Natural killer cell (primary cell): ENCODE results near the gene RINL. TPM values are rescaled to one million over a fixed set of nuclear protein-coding genes. Genes with fewer than 3 reads are reported as not detected.
A peak's percentile ranks its signal among the peaks of the same experiment; 100 is the strongest.

Experiments
- ATAC-seq, 3 donors: fragments of 150-1000 bp in 2 of 3; fragments of 200-7000 bp in 1 of 3; cut with Tn5 transposase; 1 replicate in 1 of 3; 2 replicates in 2 of 3; pipeline ENCODE4 v1.10.0; 2021; ENCODE audit warnings: mild to moderate bottlenecking in 2 of 3, moderate library complexity in 2 of 3
- DNase-seq, 2 donors: peaks; one replicate each; pipeline versions ENCODE4 v3.0.0 to v3.0.0-alpha.2; 2013 to 2021; ENCODE audit warnings: mixed read lengths in 1 of 2
- H3K27ac ChIP-seq: one replicate; pipeline ENCODE4 v1.5.1; 2013; ENCODE audit warnings: mild to moderate bottlenecking, low read length
- H3K27me3 ChIP-seq: one replicate; pipeline ENCODE4 v1.6.1; 2013; ENCODE audit warnings: low read length; ENCODE audit not compliant: control insufficient read depth, insufficient read depth
- H3K36me3 ChIP-seq: one replicate; pipeline ENCODE4 v1.6.1; 2013; ENCODE audit warnings: low read length; ENCODE audit not compliant: control insufficient read depth, insufficient read depth
- H3K4me1 ChIP-seq: one replicate; pipeline ENCODE4 v1.6.1; 2013; ENCODE audit warnings: low read length; ENCODE audit not compliant: control insufficient read depth, insufficient read depth
- H3K4me3 ChIP-seq: one replicate; pipeline ENCODE4 v1.5.1; 2013; ENCODE audit warnings: low read length
- H3K9me3 ChIP-seq: one replicate; pipeline ENCODE4 v1.6.1; 2013; ENCODE audit warnings: low read length; ENCODE audit not compliant: control insufficient read depth, insufficient read depth
- H3K27ac Mint-ChIP-seq, 2 donors: one replicate each; pipeline ENCODE4 v1.8.0; 2022; ENCODE audit warnings: mild to moderate bottlenecking in 2 of 2, mixed read lengths in 2 of 2, moderate library complexity in 1 of 2
- H3K27me3 Mint-ChIP-seq, 2 donors: one replicate each; pipeline ENCODE4 v1.8.0; 2022; ENCODE audit warnings: low read depth in 2 of 2, mixed read lengths in 2 of 2
- H3K36me3 Mint-ChIP-seq: one replicate; pipeline ENCODE4 v1.8.0; 2022; ENCODE audit warnings: mixed read lengths
- H3K4me1 Mint-ChIP-seq, 2 donors: one replicate each; pipeline ENCODE4 v1.8.0; 2022; ENCODE audit warnings: mixed read lengths in 2 of 2
- H3K4me3 Mint-ChIP-seq: one replicate; pipeline ENCODE4 v1.8.0; 2022; ENCODE audit warnings: mild to moderate bottlenecking, moderate library complexity, mixed read lengths
- H3K9me3 Mint-ChIP-seq, 2 donors: one replicate each; pipeline ENCODE4 v1.8.0; 2022; ENCODE audit warnings: mixed read lengths in 2 of 2
- WGBS: methylation state at CpG from one replicate; pipeline ENCODE4 v1.1.7; 2013; ENCODE audit warnings: missing lambda C conversion rate; ENCODE audit not compliant: insufficient coverage; 5-methylcytosine and 5-hydroxymethylcytosine counted together
- intact Hi-C: fragments of 100-400 bp; cut with micrococcal nuclease; formaldehyde crosslinking; loops from one replicate; pipeline ENCODE4 v1.14.2; 2022
- total RNA-seq, 4 donors: library from RNA; stranded (reverse); fragments of 120-200 nt in 1 of 4; gene quantifications; one replicate each; pipeline versions ENCODE4 v1.2.3 to v1.2.4, GENCODE V29; 2013 to 2022
- TF ChIP-seq, protein P1 (sequence below): fragments of 200-600 bp; IDR thresholded peaks from one replicate; pipeline ENCODE4 v1.8.0; 2022; ENCODE audit warnings: antibody characterized with exemption

RINL gene
- total RNA-seq, 3 donors from 2014 or later (not counting 1 experiment from before 2014, with no cell fraction given), result 59.7 to 65.6 (median 59.7) TPM

DNA sequence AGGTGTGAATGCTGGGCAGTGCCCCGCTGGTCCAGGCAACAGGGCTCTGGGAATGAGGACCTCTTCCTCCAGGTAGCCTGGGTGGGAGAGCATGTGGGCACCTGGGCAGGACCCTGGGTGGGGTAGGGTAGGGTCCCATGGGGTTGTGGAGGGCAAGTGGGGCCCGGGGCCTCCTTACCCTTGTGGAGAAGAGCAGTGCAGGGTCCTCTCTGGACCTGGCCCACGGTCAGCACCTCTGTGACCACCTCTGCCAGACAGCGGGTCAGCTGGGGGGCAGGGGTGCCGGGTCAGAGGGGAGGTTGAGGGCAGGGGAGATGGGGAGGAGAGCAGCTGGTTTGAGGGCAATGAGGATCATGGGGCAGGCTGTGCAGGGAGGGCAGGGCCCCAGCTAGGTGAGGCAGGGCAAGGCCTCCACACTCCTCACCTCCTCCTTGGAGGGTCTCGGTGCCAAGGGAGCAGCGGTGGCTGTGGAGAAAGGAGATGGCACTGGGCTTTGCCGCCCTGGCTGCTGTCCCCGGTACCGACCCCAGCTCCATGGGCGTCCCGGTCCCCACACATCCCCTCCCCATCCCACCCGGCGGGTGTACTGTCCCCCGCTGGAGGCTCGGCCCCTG lies 33.4 kb upstream of the RINL start:
- no peaks in the 10 kb centered on the region for H3K27me3 ChIP-seq
- no peak overlapping the region for H3K27ac ChIP-seq
- intact Hi-C loops, result no loop called here
- peaks cover 25% of the 10 kb centered on the region for H3K4me1 ChIP-seq
- peaks cover 16 to 41% of the 10 kb centered on the region in 2 donors for H3K4me1 Mint-ChIP-seq
- TF ChIP-seq, protein P1, sequence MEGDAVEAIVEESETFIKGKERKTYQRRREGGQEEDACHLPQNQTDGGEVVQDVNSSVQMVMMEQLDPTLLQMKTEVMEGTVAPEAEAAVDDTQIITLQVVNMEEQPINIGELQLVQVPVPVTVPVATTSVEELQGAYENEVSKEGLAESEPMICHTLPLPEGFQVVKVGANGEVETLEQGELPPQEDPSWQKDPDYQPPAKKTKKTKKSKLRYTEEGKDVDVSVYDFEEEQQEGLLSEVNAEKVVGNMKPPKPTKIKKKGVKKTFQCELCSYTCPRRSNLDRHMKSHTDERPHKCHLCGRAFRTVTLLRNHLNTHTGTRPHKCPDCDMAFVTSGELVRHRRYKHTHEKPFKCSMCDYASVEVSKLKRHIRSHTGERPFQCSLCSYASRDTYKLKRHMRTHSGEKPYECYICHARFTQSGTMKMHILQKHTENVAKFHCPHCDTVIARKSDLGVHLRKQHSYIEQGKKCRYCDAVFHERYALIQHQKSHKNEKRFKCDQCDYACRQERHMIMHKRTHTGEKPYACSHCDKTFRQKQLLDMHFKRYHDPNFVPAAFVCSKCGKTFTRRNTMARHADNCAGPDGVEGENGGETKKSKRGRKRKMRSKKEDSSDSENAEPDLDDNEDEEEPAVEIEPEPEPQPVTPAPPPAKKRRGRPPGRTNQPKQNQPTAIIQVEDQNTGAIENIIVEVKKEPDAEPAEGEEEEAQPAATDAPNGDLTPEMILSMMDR, result no peak
- H3K27me3 Mint-ChIP-seq, result no peaks in the 10 kb centered on the region
- H3K4me3 Mint-ChIP-seq, result no peak overlapping the region
- DNase-seq (no peak), ATAC-seq (no peak)
- no peaks in the 10 kb centered on the region for H3K9me3 Mint-ChIP-seq
- H3K36me3 Mint-ChIP-seq, result no peaks in the 10 kb centered on the region
- no peak overlapping the region for H3K27ac Mint-ChIP-seq
- H3K4me3 ChIP-seq, result no peak overlapping the region
- H3K9me3 ChIP-seq, result no peaks in the 10 kb centered on the region
- peaks cover 15% of the 10 kb centered on the region for H3K36me3 ChIP-seq
- WGBS, result 89% methylated on average over 16 of the region's 16 CpGs

DNA sequence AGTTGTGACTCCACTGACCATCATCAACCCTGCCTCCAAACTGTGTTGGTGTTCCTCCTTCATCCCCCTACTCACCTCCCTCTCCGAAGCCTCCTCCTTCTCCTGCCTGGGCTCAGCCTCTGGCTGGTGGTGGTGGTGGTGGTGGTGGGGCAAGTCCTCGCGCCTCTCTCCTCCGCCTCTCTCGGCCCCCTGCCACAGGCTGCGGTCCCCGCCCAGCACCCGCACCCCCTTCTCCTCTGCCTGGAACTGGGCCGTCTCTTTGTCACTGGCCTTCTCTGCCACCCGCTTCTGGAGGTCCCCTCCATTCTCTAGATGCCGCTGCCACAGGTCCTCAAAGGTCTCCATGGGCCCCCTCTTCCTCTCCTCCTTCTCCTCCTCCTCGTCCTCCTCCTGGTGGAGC lies 32.4 kb upstream of the RINL start:
- Histone ChIP-seq H3K4me1 (peaks cover 25% of the 10 kb centered on the region), H3K36me3 (peaks cover 19% of the 10 kb centered on the region), H3K4me3 (no peak overlapping the region), H3K27me3 (no peaks in the 10 kb centered on the region), H3K9me3 (no peaks in the 10 kb centered on the region), H3K27ac (no peak overlapping the region)
- Mint-ChIP-seq H3K4me1 (peaks cover 16 to 42% of the 10 kb centered on the region in 2 donors), H3K27me3 (no peaks in the 10 kb centered on the region), H3K27ac (peak overlapping the region in 1 of 2 donors; percentile 31), H3K4me3 (peak overlapping the region; percentile 45), H3K9me3 (no peaks in the 10 kb centered on the region), H3K36me3 (no peaks in the 10 kb centered on the region)
- ATAC-seq, result no peak
- TF ChIP-seq, protein P1, result no peak
- WGBS, result 99% methylated on average over 11 of the region's 12 CpGs
- no peak for DNase-seq
- intact Hi-C loops, result no loop called here

DNA sequence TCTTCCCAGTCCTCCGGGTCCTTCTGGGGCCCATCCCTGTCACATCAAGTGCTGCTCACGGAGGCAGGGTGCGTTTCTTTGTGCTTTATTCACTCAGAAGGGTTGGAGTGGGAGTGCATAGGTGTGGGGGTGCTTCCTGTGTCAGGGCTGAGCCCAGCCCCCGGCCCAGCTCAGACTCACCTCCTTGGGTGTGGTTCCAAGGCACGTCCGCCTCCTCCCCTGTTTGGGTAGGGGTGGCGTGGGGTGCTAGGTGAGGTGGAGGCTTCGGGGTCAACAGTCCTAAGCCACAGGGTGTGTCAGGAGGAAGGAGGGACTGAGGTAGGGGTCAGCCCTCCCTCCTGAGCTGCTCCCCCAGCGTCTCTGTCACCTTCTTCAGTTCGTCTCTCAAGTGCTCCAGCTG lies 30.8 kb upstream of the RINL start:
- ATAC-seq, result peak; percentile 37 to 51 (median 38)
- Mint-ChIP-seq H3K27ac (peak overlapping the region; percentile 84 to 85), H3K27me3 (no peaks in the 10 kb centered on the region), H3K9me3 (no peaks in the 10 kb centered on the region), H3K36me3 (no peaks in the 10 kb centered on the region), H3K4me1 (peaks cover 24 to 51% of the 10 kb centered on the region in 2 donors), H3K4me3 (peak overlapping the region; percentile 37)
- intact Hi-C loops, result no loop called here
- no peak overlapping the region for H3K4me3 ChIP-seq
- TF ChIP-seq, protein P1, result no peak
- no peaks in the 10 kb centered on the region for H3K27me3 ChIP-seq
- DNase-seq, result peak in 1 of 2 donors; percentile 25
- H3K36me3 ChIP-seq, result peaks cover 25% of the 10 kb centered on the region
- H3K4me1 ChIP-seq, result peaks cover 25% of the 10 kb centered on the region
- H3K27ac ChIP-seq, result peak overlapping the region; percentile 64
- no peaks in the 10 kb centered on the region for H3K9me3 ChIP-seq
- 41% methylated on average over 10 of the region's 10 CpGs for WGBS

DNA sequence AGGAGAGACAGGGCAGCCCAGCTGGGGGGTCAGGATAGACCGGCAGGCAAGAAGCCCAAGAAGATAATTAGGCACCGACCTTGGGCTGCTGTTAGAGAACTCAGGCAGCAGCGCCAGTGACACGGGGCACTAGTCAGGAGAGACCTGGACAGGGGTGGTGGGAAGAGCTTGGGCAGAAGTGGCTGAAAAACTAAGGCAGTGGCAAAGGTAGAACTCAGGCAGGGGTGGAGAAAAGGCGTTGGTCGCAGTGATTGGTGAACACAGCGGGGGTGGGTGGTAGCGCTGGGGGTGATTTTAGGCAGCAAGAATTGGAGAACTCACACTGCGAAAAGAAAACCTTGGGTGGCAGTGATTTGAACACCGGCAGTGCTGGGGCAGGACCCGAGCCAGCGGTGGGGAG lies 29.6 kb upstream of the RINL start:
- H3K4me1 ChIP-seq, result peaks cover 23% of the 10 kb centered on the region
- peaks cover 27% of the 10 kb centered on the region for H3K36me3 ChIP-seq
- no peaks in the 10 kb centered on the region for H3K27me3 Mint-ChIP-seq
- H3K4me1 Mint-ChIP-seq, result peaks cover 18 to 44% of the 10 kb centered on the region in 2 donors
- DNase-seq, result no peak
- H3K9me3 ChIP-seq, result no peaks in the 10 kb centered on the region
- TF ChIP-seq, protein P1, result no peak
- WGBS, result 97% methylated on average over 12 of the region's 12 CpGs
- no peaks in the 10 kb centered on the region for H3K9me3 Mint-ChIP-seq
- peak overlapping the region; percentile 84 to 85 for H3K27ac Mint-ChIP-seq
- intact Hi-C loops, result no loop called here
- no peaks in the 10 kb centered on the region for H3K36me3 Mint-ChIP-seq
- no peak overlapping the region for H3K27ac ChIP-seq
- ATAC-seq, result no peak
- H3K27me3 ChIP-seq, result no peaks in the 10 kb centered on the region
- no peak overlapping the region for H3K4me3 ChIP-seq
- peak overlapping the region; percentile 52 for H3K4me3 Mint-ChIP-seq
